Liver (tissue), 3 donors: ENCODE results near the gene BST1.

Source experiments
- JUND ChIP-seq, 2 donors: IDR thresholded peaks; 2 replicates each; pipeline ENCODE4 v1.6.1; 2016; ENCODE audit warnings: antibody characterized with exemption in 2 of 2
- YY1 ChIP-seq: IDR thresholded peaks from 2 replicates; pipeline ENCODE4 v1.6.1; 2016; ENCODE audit warnings: antibody characterized with exemption, mild to moderate bottlenecking
- TF ChIP-seq, protein P1 (sequence below): fragments of 150-350 bp; IDR thresholded peaks from 2 replicates; pipeline ENCODE4 v1.5.1; 2017; ENCODE audit warnings: improper control_type of control experiment, low read depth, low read length; ENCODE audit not compliant: missing input control
- TF ChIP-seq, protein P2 (sequence below): IDR thresholded peaks from 2 replicates; pipeline ENCODE4 v1.6.1; 2016; ENCODE audit warnings: antibody characterized with exemption
- TF ChIP-seq, protein P3 (sequence below): IDR thresholded peaks from 2 replicates; pipeline ENCODE4 v1.6.1; 2016; ENCODE audit warnings: antibody characterized with exemption
- donor health status: healthy.
- donor health status: healthy.

DNA sequence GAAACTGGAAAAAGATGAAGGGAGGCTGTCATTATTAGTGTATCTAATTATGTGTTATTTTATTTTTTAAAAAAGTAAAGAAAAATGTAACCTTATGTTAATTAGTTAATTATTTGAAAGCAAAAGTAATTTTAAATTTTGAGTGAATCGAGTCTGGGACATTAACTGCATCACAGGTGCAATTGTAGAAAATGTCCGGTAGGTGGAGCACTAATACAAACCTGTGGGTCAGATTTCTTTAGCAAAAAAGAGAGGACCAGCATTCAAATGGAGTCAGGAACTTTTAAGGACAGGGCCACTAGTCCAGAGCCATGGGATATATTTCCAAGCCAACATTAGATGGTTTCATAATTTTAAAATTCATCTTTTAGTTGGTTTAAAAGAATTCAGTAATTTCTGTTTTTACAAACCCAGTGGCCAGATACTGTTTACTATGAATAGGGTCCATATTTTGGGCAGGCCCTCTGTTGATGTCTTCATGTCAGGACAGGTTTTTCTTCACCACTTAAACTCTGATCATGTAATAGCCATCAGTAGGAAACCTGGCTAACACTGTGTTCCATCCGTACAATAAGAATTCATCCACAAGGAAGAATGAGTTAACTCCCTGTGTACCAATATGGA is 27.2 kb downstream of the BST1 start:
- TF ChIP-seq YY1 (peak; percentile 25), JUND (IDR thresholded peaks at IDR 0.05) (no peak)
- TF ChIP-seq, protein P1, sequence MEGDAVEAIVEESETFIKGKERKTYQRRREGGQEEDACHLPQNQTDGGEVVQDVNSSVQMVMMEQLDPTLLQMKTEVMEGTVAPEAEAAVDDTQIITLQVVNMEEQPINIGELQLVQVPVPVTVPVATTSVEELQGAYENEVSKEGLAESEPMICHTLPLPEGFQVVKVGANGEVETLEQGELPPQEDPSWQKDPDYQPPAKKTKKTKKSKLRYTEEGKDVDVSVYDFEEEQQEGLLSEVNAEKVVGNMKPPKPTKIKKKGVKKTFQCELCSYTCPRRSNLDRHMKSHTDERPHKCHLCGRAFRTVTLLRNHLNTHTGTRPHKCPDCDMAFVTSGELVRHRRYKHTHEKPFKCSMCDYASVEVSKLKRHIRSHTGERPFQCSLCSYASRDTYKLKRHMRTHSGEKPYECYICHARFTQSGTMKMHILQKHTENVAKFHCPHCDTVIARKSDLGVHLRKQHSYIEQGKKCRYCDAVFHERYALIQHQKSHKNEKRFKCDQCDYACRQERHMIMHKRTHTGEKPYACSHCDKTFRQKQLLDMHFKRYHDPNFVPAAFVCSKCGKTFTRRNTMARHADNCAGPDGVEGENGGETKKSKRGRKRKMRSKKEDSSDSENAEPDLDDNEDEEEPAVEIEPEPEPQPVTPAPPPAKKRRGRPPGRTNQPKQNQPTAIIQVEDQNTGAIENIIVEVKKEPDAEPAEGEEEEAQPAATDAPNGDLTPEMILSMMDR = peak; percentile 93
- TF ChIP-seq, protein P2, sequence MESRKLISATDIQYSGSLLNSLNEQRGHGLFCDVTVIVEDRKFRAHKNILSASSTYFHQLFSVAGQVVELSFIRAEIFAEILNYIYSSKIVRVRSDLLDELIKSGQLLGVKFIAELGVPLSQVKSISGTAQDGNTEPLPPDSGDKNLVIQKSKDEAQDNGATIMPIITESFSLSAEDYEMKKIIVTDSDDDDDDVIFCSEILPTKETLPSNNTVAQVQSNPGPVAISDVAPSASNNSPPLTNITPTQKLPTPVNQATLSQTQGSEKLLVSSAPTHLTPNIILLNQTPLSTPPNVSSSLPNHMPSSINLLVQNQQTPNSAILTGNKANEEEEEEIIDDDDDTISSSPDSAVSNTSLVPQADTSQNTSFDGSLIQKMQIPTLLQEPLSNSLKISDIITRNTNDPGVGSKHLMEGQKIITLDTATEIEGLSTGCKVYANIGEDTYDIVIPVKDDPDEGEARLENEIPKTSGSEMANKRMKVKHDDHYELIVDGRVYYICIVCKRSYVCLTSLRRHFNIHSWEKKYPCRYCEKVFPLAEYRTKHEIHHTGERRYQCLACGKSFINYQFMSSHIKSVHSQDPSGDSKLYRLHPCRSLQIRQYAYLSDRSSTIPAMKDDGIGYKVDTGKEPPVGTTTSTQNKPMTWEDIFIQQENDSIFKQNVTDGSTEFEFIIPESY = no peak
- TF ChIP-seq, protein P3, sequence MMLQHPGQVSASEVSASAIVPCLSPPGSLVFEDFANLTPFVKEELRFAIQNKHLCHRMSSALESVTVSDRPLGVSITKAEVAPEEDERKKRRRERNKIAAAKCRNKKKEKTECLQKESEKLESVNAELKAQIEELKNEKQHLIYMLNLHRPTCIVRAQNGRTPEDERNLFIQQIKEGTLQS = no peak
